GM18951 (cell line): ENCODE data around the gene NAIP.
"Not testable (repeated sequence)": the region's sequence is repeated elsewhere in the genome, so short reads cannot be mapped to it uniquely, and the experiment has no call there.

Source experiments
- POLR2A ChIP-seq: IDR thresholded peaks from 4 replicates; pipeline ENCODE4 v1.6.1; 2011; ENCODE audit warnings: mild to moderate bottlenecking; ENCODE audit not compliant: insufficient read length, insufficient read depth; ENCODE audit errors: extremely low read depth
- in situ Hi-C: fragments of 300-500 bp; cut with MboI; formaldehyde crosslinking; loops from one replicate; pipeline ENCODE4 v1.12.0; 2022; ENCODE audit warnings: low sequenced_read_pairs, mixed read lengths, inconsistent platforms; ENCODE audit not compliant: unreplicated experiment

NAIP gene

DNA sequence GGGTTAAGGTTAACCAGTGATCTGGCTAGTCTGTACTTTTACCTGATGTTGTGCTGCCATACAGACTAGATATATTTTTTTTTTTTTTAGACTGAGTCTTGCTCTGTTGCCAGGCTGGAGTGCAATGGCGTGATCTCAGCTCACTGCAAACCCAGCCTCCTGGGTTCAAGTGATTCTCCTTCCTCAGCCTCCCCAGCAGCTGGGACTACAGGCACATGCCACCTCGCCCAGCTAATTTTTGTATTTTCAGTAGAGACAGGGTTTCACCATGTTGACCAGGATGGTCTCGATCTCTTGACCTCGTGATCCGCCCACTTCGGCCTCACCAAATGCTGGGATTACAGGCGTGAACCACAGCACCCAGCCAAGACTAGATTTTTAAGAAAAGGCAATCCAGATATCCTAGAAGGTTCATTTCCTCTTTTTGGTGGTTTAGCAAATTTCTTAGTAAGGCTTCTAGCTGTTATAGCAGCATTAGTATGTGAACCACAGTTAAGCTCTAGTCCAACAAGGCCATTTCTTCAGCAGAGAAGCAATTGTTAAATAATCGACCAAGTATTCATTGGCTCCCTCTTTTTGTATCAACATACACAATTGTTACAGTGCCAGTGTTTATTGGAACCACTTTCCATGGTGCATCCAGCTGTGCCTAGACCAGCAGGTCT lies at the start of gene NAIP:
TSS of gene NAIP (minus strand) at position 51 of the 665 bp plus-strand sequence. CDS start 12,424 bp downstream, outside the sequence.
- in situ Hi-C loops, result not testable (repeated sequence)

- in situ Hi-C loops, result not testable (repeated sequence)
Observed at GRCh38 chr5:71067262-71067928, 42.3 kb upstream of the NAIP start, which contains the start of gene GTF2H2. Gene GTF2H2 (minus strand): TSS chr5:71067676. CDS start chr5:71062763, 4,913 bp downstream.

DNA sequence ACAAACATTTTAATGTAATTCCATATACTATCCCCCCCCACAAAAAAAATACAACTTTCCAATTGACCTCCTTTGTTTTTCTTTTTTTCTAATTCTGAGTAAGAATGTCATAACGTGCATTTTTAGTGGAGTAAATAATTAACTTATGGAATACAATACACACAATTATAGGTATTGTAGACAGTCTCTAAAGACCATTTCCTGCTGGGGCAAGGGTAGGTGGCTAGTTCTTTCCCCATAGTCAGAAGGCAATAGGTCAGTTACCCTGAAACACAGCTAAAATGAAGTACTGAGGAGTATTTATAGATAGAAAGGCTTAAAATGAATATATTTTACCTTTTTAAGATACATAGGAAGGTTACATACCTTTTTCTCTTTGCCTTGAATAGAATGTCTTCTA lies 36.2 kb upstream of the NAIP start:
- in situ Hi-C loops, result not testable (repeated sequence)

- in situ Hi-C loops, result not testable (repeated sequence)
Observed at GRCh38 chr5:71059426-71059825, 34.3 kb upstream of the NAIP start.

GRCh38 chr5:71044808-71045207 lies 19.7 kb upstream of the NAIP start:
- in situ Hi-C loops, result not testable (repeated sequence)

- in situ Hi-C loops, result not testable (repeated sequence)
Observed at GRCh38 chr5:71044128-71044527, 19.0 kb upstream of the NAIP start.

GRCh38 chr5:71031046-71031776 lies 6.1 kb upstream of the NAIP start:
- in situ Hi-C loops, result not testable (repeated sequence)

DNA sequence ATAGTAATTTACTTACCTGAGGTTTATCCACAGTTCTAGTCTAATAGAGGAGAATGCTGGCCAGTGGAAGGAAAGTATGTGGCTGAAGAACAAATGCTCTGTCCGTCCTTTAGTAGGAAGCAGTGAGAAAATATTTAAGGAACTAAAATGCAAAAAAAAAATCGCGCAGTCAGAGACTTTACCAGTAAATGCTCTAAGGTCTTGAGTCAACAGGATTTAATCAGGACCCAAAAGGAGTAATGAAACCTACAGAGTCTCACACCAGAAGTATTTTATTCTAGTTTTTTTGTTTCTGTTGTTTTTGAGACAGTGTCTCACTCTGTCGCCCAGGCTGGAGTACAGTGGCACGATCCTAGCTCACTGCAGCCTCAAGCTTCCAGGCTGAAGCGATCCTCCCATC lies 4.5 kb downstream of the NAIP start:
- in situ Hi-C loops, result loop anchor here (25.0 kb wide), 1 partner anchor 558 kb away; no protein-coding TSS in a partner anchor

GRCh38 chr5:71018376-71019005 lies 6.6 kb downstream of the NAIP start:
- in situ Hi-C loops, result loop anchor here (25.0 kb wide), 1 partner anchor 556 kb away; no protein-coding TSS in a partner anchor

DNA sequence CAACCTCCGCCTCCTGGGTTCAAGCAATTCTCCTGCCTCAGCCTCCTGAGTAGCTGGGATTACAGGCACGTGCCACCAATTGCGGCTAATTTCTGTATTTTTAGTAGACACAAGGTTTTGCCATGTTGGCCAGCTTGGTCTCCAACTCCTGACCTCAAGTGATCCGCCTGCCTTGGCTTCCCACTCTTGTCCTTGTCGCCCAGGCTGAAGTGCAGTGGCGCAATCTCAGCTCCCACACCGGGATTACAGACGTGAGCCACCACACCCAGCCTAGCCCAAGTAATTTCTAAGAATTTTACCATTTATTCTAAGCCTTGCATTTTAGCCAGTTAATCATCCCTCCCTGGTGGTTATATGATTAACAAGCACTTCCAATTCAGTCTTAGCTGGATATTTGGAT lies 11.0 kb downstream of the NAIP start:
- in situ Hi-C loops, result loop anchor here (25.0 kb wide), 1 partner anchor 552 kb away; no protein-coding TSS in a partner anchor
- no peak for TF ChIP-seq POLR2A

- TF ChIP-seq POLR2A, result no peak
- in situ Hi-C loops, result loop anchor here (25.0 kb wide), 1 partner anchor 551 kb away; no protein-coding TSS in a partner anchor
Observed at GRCh38 chr5:71013575-71013974, 11.6 kb downstream of the NAIP start.

- in situ Hi-C loops, result loop anchor here (25.0 kb wide), 1 partner anchor 549 kb away; no protein-coding TSS in a partner anchor
Observed at GRCh38 chr5:71011194-71011792, 13.8 kb downstream of the NAIP start.

DNA sequence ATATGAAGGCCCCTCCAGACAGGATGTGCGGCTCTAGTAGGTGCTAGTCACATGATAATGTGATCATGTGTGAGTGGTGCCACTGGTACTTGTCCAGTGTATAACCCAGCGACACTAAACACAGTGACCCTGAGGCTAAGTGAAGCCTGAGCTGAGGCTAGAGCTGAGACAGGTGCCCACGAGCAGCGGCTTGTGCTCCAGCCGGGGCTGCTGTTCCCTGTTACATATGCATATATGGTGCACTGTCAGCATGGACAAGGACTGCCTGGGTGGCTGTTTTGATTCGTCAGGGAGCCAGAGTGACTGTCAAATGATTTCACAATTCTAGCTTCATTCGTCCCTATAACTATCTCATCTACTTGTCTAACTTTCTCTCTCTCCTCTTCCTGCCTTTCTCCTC lies 18.2 kb downstream of the NAIP start:
- in situ Hi-C loops, result loop anchor here (25.0 kb wide), 1 partner anchor 545 kb away; no protein-coding TSS in a partner anchor

More at GRCh38 chr5:71011194-71011792, 13.8 kb downstream of the NAIP start:
- TF ChIP-seq POLR2A, result no peak

GRCh38 chr5:70984882-70985281 lies 40.3 kb downstream of the NAIP start:
- in situ Hi-C loops, result not testable (repeated sequence)

- in situ Hi-C loops, result not testable (repeated sequence)
Observed at GRCh38 chr5:70967220-70967619, 57.9 kb downstream of the NAIP start.

DNA sequence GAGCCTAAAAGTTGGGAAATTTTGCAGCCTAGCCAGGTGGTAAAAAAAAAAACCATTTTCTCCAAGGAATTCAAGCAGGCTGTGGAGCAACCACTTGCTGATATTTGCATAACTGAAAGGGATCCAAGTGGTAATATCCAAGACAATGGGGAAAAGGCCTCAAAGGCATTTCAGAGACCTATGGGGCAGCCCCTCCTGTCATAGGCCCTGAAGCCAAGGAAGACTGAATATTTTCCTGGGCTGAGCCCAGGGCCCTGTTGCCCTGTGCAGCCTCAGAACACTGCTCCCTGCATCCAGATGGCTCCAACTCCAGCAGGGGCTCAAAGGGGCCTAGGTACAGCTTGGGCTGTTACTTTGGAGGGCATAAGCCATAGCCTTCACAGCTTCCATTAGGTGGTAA lies 60.6 kb downstream of the NAIP start:
- in situ Hi-C loops, result not testable (repeated sequence)

DNA sequence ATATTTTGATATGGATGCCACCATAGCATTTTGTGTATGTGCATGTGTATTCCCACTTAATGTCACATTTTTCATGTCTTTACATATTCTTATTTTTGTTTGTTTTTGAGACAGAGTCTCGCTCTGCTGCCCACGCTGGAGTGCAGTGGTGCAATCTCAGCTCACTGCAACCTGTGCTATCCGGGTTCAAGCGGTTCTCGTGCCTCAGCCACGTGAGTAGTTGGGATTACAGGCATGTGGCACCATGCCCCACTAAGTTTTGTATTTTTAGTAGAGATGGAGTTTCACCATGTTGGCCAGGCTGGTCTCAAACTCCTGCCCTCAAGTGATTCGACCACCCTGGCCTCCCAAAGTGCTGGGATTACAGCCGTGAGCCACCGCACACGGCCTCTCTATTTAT lies 72.1 kb downstream of the NAIP start:
- in situ Hi-C loops, result not testable (repeated sequence)

GRCh38 chr5:70932560-70932959 lies 92.6 kb downstream of the NAIP start:
- in situ Hi-C loops, result not testable (repeated sequence)
